Measurements from ENCODE around the gene KCNE5. TPM values are rescaled to one million over a fixed set of nuclear protein-coding genes. Genes with fewer than 3 reads are reported as not detected.
"Not testable (repeated sequence)": the region's sequence is repeated elsewhere in the genome, so short reads cannot be mapped to it uniquely, and the experiment has no call there.

Gene KCNE5
- not detected for polyA plus RNA-seq (2012; ENCODE audit: insufficient read depth, insufficient read length)

GRCh38 chrX:109624641-109625616 lies at the start of gene KCNE5:
KCNE5 (minus strand) TSS chrX:109625172; CDS start chrX:109625020, 152 bp downstream.
- DNase-seq (ENCODE audit: low read depth, low spot score) = no peak
- H3K4me3 ChIP-seq (ENCODE audit: low read length) = no peak within 1 kb of the TSS

- no peak for DNase-seq (ENCODE audit: low read depth, low spot score)
- no peak overlapping the region for H3K4me3 ChIP-seq (ENCODE audit: low read length)
Measured at GRCh38 chrX:109672239-109672638, 47.3 kb upstream of the KCNE5 start.

GRCh38 chrX:109671170-109671569 lies 46.2 kb upstream of the KCNE5 start:
- DNase-seq (ENCODE audit: low read depth, low spot score); H3K4me3 ChIP-seq (ENCODE audit: low read length): not testable (repeated sequence)

GRCh38 chrX:109667986-109668385 lies 43.0 kb upstream of the KCNE5 start:
- DNase-seq (ENCODE audit: low read depth, low spot score) = no peak
- H3K4me3 ChIP-seq (ENCODE audit: low read length) = no peak overlapping the region

- DNase-seq (ENCODE audit: low read depth, low spot score) = no peak
- H3K4me3 ChIP-seq (ENCODE audit: low read length) = no peak overlapping the region
Measured at GRCh38 chrX:109660435-109661143, 35.6 kb upstream of the KCNE5 start.

- no peak for DNase-seq (ENCODE audit: low read depth, low spot score)
- H3K4me3 ChIP-seq (ENCODE audit: low read length) = no peak overlapping the region
Measured at GRCh38 chrX:109658391-109658790, 33.4 kb upstream of the KCNE5 start.

- not testable (repeated sequence) for DNase-seq (ENCODE audit: low read depth, low spot score); H3K4me3 ChIP-seq (ENCODE audit: low read length)
Measured at GRCh38 chrX:109657364-109657763, 32.4 kb upstream of the KCNE5 start.

- no peak overlapping the region for H3K4me3 ChIP-seq (ENCODE audit: low read length)
Measured at GRCh38 chrX:109656774-109657173, 31.8 kb upstream of the KCNE5 start.

GRCh38 chrX:109655502-109656201 lies 30.7 kb upstream of the KCNE5 start:
- no peak overlapping the region for H3K4me3 ChIP-seq (ENCODE audit: low read length)
- DNase-seq (ENCODE audit: low read depth, low spot score) = no peak

More at GRCh38 chrX:109656774-109657173, 31.8 kb upstream of the KCNE5 start:
- DNase-seq (ENCODE audit: low read depth, low spot score) = no peak

- DNase-seq (ENCODE audit: low read depth, low spot score) = no peak
- H3K4me3 ChIP-seq (ENCODE audit: low read length) = no peak overlapping the region
Measured at GRCh38 chrX:109654516-109655109, 29.6 kb upstream of the KCNE5 start.

- not testable (repeated sequence) for DNase-seq (ENCODE audit: low read depth, low spot score); H3K4me3 ChIP-seq (ENCODE audit: low read length)
Measured at GRCh38 chrX:109644671-109645070, 19.7 kb upstream of the KCNE5 start.

- H3K4me3 ChIP-seq (ENCODE audit: low read length) = no peak overlapping the region
- DNase-seq (ENCODE audit: low read depth, low spot score) = no peak
Measured at GRCh38 chrX:109643687-109644086, 18.7 kb upstream of the KCNE5 start.

GRCh38 chrX:109638158-109638557 lies 13.2 kb upstream of the KCNE5 start:
- no peak for DNase-seq (ENCODE audit: low read depth, low spot score)
- no peak overlapping the region for H3K4me3 ChIP-seq (ENCODE audit: low read length)

GRCh38 chrX:109637477-109637876 lies 12.5 kb upstream of the KCNE5 start:
- not testable (repeated sequence) for DNase-seq (ENCODE audit: low read depth, low spot score)

GRCh38 chrX:109635146-109635545 lies 10.2 kb upstream of the KCNE5 start:
- no peak overlapping the region for H3K4me3 ChIP-seq (ENCODE audit: low read length)
- DNase-seq (ENCODE audit: low read depth, low spot score) = no peak

More at GRCh38 chrX:109637477-109637876, 12.5 kb upstream of the KCNE5 start:
- not testable (repeated sequence) for H3K4me3 ChIP-seq (ENCODE audit: low read length)

GRCh38 chrX:109632906-109633504 lies 8.0 kb upstream of the KCNE5 start:
- DNase-seq (ENCODE audit: low read depth, low spot score) = no peak
- H3K4me3 ChIP-seq (ENCODE audit: low read length) = no peak overlapping the region

- DNase-seq (ENCODE audit: low read depth, low spot score) = no peak
Measured at GRCh38 chrX:109629310-109629709, 4.3 kb upstream of the KCNE5 start.

GRCh38 chrX:109626637-109627036 lies 1.7 kb upstream of the KCNE5 start:
- no peak for DNase-seq (ENCODE audit: low read depth, low spot score)

More at GRCh38 chrX:109629310-109629709, 4.3 kb upstream of the KCNE5 start:
- H3K4me3 ChIP-seq (ENCODE audit: low read length) = no peak overlapping the region

GRCh38 chrX:109623997-109624396 lies 975 bp downstream of the KCNE5 start:
- H3K4me3 ChIP-seq (ENCODE audit: low read length) = no peak overlapping the region
- no peak for DNase-seq (ENCODE audit: low read depth, low spot score)

More at GRCh38 chrX:109626637-109627036, 1.7 kb upstream of the KCNE5 start:
- H3K4me3 ChIP-seq (ENCODE audit: low read length) = no peak overlapping the region

Data from Jurkat, Clone E6-1 (cell line).